ENCODE data around the gene CFAP46. TPM values are rescaled to one million over a fixed set of nuclear protein-coding genes. Genes with fewer than 3 reads are reported as not detected.

Gene CFAP46
- total and polyA plus RNA-seq, 9 of the 15 experiments (the other 6 are each of a cell fraction or from before 2014, with no cell fraction given), result not detected

GRCh38 chr10:132981746-132982145 is 39.4 kb upstream of the CFAP46 start:
- no peaks in the 10 kb centered on the region for H3K9me1 ChIP-seq (ENCODE audit: control insufficient read depth, insufficient read depth, low read length)
- no peak overlapping the region for H3K4me2 ChIP-seq (ENCODE audit: insufficient read depth, low read length)
- ChIA-PET POLR2A (interaction anchor here (0.6 kb wide), 2 partner anchors 14 to 88 kb away, joined by 3 to 4 read pairs; no protein-coding TSS in a partner anchor), CTCF (ENCODE audit: low intra/inter-chr PET ratio) (no interaction called here)
- no peak overlapping the region for H3K27ac ChIP-seq (ENCODE audit: extremely low read depth, low read depth, low read length)
- intact Hi-C loops (cut with micrococcal nuclease), result no loop called here
- FAIRE-seq, result no peak
- peaks cover 2 to 37% of the 10 kb centered on the region in 2 experiments; a peak in 3 of 5 replicates for H3K27me3 ChIP-seq (ENCODE audit: control insufficient read depth in 2 of 2, insufficient read depth in 2 of 2, low read length in 2 of 2)
- H3K79me2 ChIP-seq (ENCODE audit: control insufficient read depth, insufficient read depth, low read length), result no peaks in the 10 kb centered on the region
- no peak overlapping the region for H3K4me3 ChIP-seq
- no peaks in the 10 kb centered on the region for H3K9me3 ChIP-seq (replicated peaks; ENCODE audit: control insufficient read depth, insufficient read depth, low read depth, low read length)
- H3K9ac ChIP-seq (ENCODE audit: insufficient read depth in 1 of 2, low read depth in 2 of 2, low read length in 2 of 2), result no peak overlapping the region
- H2AFZ ChIP-seq (ENCODE audit: low read depth, low read length), result no peak overlapping the region
- WGBS (ENCODE audit: insufficient coverage, low coverage, missing lambda C conversion rate), result 20% methylated on average over 16 of the region's 21 CpGs
- BruUV-seq (replicated peaks), result no TSS peak
- H4K20me1 ChIP-seq (replicated peaks; ENCODE audit: control insufficient read depth, insufficient read depth, low read length), result 0 out of 2 replicates have a peak, but pooled peaks cover 4% of the 10 kb centered on the region
- no peak for ATAC-seq
- H3K36me3 ChIP-seq (ENCODE audit: control insufficient read depth, insufficient read depth, low read length), result no peaks in the 10 kb centered on the region
- in situ Hi-C loops (cut with MboI), result no loop called here
- DNase-seq (ENCODE audit: extremely low read depth in 1 of 4, low spot score in 3 of 4), result no peak
- no peaks in the 10 kb centered on the region for H3K4me1 ChIP-seq (replicated peaks in 1 of 2; ENCODE audit: control insufficient read depth in 2 of 2, insufficient read depth in 2 of 2, low read length in 2 of 2)
- TF ChIP-seq NRF1 (conservative IDR thresholded peaks at IDR 0.05 in 1 of 2, IDR thresholded peaks at IDR 0.05 in 1 of 2) (no peak), CTCFL (IDR thresholded peaks at IDR 0.05; ENCODE audit: borderline replicate concordance, insufficient read depth, low read depth, low read length, poor library complexity, severe bottlenecking) (no peak), POLR2H (tag; IDR thresholded peaks at IDR 0.05; ENCODE audit: low read depth) (no peak), ETS2 (tag; IDR thresholded peaks at IDR 0.05; ENCODE audit: borderline replicate concordance, poor library complexity, severe bottlenecking) (no peak), HCFC1 (IDR thresholded peaks at IDR 0.05; ENCODE audit: low read depth, low read length) (no peak), AFF4 (CRISPR knock-in tag; IDR thresholded peaks at IDR 0.05) (no peak), BDP1 (IDR thresholded peaks at IDR 0.05; ENCODE audit: insufficient read depth, insufficient read length) (no peak), RBM22 (IDR thresholded peaks at IDR 0.05; ENCODE audit: low read depth, low read length, poor library complexity, severe bottlenecking) (no peak), CUX1 (CRISPR knock-in tag; IDR thresholded peaks at IDR 0.05) (no peak), CHD4 (IDR thresholded peaks at IDR 0.05; ENCODE audit: insufficient read depth, insufficient replicate concordance, low read depth, low read length, poor library complexity, severe bottlenecking) (no peak)
